CD4-positive, alpha-beta T cell treated with Interleukin-21 for 1 hour (primary cell): ENCODE results near the gene CAPN10.

ENCODE experiments used
- DNase-seq: peaks from one replicate; pipeline ENCODE4 v3.0.0-alpha.2; 2020

The CAPN10 gene

GRCh38 chr2:240626531-240627300 is 40.2 kb downstream of the CAPN10 start:
- no peak for DNase-seq

GRCh38 chr2:240627736-240628506 is 41.4 kb downstream of the CAPN10 start:
- DNase-seq = no peak

GRCh38 chr2:240628507-240628807 is 41.9 kb downstream of the CAPN10 start:
- no peak for DNase-seq

DNA sequence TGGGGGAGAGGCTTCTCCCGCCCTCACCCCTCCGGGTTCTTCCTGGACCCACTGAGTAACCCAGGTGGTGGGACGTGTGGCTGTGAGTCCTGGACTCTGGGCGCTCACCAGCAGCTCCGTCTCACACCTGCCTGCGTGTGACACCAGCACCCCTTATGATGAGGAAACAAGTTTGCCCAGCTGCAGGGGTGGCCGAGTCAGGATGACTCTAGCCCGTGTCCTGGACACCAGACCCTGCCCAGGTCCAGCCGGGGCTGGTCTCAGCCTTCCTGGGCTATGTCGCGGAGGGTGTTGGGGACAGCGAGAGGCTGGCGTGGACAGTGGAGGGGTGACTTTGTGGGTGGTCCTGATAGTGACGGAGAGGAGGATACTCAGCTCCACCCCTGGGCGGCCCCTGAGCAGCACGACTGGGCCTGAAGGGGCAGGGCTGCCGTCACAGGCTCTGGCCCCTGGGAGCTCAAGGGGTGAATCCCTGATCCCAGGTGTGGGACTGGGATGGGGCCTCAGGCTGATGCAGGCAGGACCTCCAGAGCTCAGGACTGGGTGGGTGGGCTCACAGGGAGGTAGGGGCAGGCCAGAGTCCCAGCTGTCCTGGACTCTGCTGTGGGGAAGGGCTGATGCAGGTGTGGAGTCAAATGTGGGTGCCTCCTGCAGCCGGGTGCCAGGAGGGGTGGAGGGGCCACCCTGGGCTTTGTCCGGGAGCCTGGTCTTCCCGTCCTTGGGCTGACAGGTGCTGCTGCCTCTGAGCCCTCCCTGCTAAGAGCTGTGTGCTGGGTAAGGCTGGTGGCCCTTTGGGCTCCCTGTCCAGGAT is 42.5 kb downstream of the CAPN10 start:
- no peak for DNase-seq

GRCh38 chr2:240629619-240629967 is 43.1 kb downstream of the CAPN10 start:
- DNase-seq = no peak

DNA sequence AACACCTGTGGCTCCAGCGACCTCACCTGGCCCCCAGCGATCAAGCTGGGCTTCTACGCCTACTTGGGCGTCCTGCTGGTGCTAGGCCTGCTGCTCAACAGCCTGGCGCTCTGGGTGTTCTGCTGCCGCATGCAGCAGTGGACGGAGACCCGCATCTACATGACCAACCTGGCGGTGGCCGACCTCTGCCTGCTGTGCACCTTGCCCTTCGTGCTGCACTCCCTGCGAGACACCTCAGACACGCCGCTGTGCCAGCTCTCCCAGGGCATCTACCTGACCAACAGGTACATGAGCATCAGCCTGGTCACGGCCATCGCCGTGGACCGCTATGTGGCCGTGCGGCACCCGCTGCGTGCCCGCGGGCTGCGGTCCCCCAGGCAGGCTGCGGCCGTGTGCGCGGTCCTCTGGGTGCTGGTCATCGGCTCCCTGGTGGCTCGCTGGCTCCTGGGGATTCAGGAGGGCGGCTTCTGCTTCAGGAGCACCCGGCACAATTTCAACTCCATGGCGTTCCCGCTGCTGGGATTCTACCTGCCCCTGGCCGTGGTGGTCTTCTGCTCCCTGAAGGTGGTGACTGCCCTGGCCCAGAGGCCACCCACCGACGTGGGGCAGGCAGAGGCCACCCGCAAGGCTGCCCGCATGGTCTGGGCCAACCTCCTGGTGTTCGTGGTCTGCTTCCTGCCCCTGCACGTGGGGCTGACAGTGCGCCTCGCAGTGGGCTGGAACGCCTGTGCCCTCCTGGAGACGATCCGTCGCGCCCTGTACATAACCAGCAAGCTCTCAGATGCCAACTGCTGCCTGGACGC is 43.6 kb downstream of the CAPN10 start:
- DNase-seq = no peak

- no peak for DNase-seq
Observed at GRCh38 chr2:240630771-240631547, 44.4 kb downstream of the CAPN10 start.

DNA sequence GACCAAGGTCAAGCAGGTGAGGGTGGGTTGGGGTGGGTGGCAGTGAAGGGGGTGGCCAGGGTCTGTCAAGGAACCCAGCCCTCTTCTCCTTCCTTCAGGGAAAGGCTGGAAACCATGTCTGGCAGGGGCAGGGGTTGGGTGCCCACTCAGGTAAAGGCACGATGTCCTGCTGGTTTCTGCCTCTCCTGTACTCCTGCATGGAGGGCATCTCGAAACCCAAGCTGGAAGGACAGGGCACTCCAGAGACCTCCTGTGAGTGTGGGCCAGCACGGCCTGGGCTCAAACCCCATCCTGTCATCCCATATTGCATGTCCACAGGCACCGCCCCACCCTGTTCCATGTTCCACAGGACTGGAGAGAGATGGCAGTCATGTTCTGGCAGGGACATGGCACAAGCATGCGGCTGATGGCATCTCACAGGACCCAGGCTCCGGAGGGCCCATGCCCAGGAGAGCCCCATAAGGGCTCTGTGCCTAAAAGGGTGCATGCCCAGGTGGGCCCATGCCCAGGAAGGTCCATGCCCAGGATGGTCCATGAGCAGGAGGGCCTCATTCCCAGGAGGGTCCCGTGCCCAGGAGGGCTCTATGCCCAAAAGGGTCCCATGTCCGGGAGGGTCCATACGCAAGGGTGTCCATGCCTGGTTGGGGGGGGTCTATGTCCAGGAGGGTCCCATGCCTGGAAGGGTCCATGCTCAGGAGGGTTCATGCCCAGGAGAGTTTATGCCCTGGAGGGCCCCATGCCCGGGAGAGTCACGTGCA is 45.2 kb downstream of the CAPN10 start:
- no peak for DNase-seq

GRCh38 chr2:240632306-240632721 is 45.8 kb downstream of the CAPN10 start:
- no peak for DNase-seq

DNA sequence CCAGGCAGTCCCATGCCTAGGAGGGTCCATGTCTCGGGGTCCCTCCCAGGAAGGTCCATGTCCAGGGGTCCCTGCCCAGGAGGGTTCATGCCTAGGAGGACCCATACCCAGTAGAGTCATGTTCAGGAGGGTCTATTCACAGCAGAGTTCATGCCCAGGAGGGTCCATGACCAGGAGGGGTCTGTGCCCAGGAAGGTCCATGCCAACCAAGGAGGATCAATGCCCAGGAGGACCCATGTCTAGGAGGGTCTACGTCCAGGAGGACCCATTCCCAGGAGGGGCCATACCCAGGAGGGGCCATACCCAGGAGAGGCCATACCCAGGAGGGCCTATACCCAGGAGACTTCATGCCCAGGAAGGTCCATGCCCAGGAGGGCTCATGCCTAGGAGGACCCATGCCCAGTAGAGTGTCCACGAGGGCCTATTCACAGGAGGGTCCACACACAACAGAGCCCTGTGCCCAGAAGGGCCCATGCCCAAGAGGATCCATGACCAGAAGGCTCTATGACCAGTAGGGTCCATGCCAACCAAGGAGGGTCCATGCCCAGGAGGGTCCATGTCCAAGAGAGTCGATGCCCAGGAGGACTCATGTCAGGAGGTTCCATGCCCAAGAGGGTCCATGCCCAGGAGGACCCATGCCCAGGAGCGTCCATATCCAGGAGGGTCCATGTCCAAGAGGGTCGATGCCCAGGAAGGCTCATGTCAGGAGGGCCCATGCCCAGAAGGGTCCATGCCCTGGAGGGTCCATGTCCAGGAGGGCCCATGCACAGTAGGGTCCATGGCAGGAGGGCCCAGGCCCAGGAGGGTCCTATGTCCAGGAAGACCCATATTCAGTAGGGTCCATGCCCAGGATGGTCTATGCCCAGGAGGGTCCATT is 48.8 kb downstream of the CAPN10 start:
- no peak for DNase-seq

- no peak for DNase-seq
Observed at GRCh38 chr2:240635998-240636547, 49.5 kb downstream of the CAPN10 start.

DNA sequence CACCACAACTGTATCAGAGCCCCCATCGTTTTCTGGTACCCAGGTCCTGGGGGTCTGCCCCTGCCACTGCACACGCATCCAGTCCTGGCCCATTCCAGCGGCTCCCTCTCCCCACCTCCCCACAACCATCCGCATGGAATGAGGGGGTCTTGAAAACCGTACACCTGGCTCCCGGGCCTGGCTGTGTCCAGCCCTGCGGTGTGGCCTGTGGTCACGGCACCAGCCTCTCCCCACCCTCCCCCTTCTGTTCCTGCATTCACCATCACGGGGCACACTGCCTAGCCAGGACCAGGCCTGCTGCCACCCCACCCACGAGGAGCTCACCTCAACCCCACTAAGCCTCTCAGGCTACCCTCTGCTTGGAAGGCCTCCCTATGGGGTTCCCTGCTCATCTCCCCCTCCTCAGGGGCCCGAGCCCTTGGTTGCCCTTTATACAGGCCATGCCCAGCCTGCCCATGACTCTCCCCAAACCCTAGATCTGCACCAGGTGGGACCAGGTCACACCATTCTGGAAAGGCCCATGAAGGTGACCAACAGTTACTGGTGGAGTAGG is 50.1 kb downstream of the CAPN10 start:
- no peak for DNase-seq

- no peak for DNase-seq
Observed at GRCh38 chr2:240637116-240637900, 50.8 kb downstream of the CAPN10 start.

DNA sequence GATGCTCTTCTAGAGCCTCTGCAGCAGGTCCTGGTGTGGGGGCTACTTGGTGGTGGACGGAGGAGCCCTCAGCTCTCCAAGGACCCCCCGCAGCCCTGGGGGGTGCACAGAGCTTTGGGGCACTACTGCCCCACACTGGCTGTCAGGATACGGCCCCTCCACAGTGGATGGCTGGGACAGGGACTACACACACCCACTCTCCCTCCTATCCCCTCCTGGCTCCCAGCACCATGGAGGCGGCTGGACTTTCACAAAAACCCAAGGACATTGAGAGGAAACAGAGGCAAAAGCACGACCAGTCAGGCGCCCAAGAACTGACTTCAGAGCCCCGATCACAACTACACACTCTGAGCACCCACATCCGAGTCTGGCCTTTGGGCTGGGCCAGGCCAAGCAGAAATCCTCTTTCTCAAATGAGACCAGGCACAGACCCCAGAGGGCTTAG is 51.4 kb downstream of the CAPN10 start:
- DNase-seq = no peak

GRCh38 chr2:240638512-240639160 is 52.1 kb downstream of the CAPN10 start:
- DNase-seq = no peak

DNA sequence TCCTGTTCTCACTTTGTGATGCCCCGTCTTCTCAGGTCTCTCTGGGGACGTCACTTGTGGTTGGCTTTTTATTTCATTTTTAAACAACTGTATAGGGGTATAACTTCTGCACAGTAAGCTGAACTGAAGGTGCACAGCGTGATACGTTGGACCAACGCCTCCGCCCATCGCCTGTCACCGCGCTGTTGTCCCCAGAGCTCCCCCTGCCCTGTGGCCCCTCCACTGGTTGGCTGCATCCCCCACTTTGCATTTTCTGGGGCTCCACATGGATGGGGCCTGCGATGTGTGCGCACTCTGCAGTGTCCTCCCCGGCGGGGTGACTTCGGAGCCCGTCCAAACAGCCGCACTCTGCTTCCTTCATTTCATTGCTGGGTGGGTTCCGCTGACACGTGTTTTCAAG is 53.0 kb downstream of the CAPN10 start:
- DNase-seq = no peak

GRCh38 chr2:240640939-240641338 is 54.4 kb downstream of the CAPN10 start:
- DNase-seq = no peak
